Endothelial cell of umbilical vein (primary cell): Measurements from ENCODE around the gene EPO. TPM values are rescaled to one million over a fixed set of nuclear protein-coding genes. Genes with fewer than 3 reads are reported as not detected.

Experiments
- BruUV-seq: library from RNA; stranded (reverse); fragments of 400-500 nt; replicated peaks from 2 replicates; lab custom pipeline; 2021; lab: Mats Ljungman, UMichigan
- CTCF ChIA-PET: fragments of 300-600, 350-600 bp; sonication (Branson Sonifier 250); formaldehyde crosslinking; loops from one replicate; lab custom pipeline; 2021; ENCODE audit warnings: antibody characterized with exemption, inconsistent platforms; lab: Charles Lee
- POLR2A ChIA-PET: fragments of 300-600, 350-600 bp; sonication (Branson Sonifier 250); formaldehyde crosslinking; loops from one replicate; lab custom pipeline; 2021; ENCODE audit warnings: antibody characterized with exemption, inconsistent platforms; lab: Charles Lee
- DNase-seq: peaks from one replicate; pipeline ENCODE4 v3.0.0-alpha.2; 2011; ENCODE audit warnings: low read depth, low spot score
- FAIRE-seq: peaks from 2 replicates; lab custom pipeline; 2011; peaks lifted over from hg19 to GRCh38; lab: Jason Lieb, UNC
- H2AFZ ChIP-seq: 2 replicates; pipeline ENCODE4 v1.6.0; 2012; ENCODE audit warnings: low read depth, low read length, control low read depth, inconsistent platforms
- H3K27ac ChIP-seq: 2 replicates; pipeline ENCODE4 v1.5.1; 2011; ENCODE audit warnings: low read depth, mild to moderate bottlenecking, control low read depth, low read length, moderate library complexity; ENCODE audit not compliant: insufficient read depth
- H3K27me3 ChIP-seq, 2 experiments: 2 replicates each; pipeline versions ENCODE4 v1.6.0 to v1.6.1; 2011; ENCODE audit warnings: low read length in 2 of 2, mixed read lengths in 1 of 2; ENCODE audit not compliant: control insufficient read depth in 2 of 2, insufficient read depth in 2 of 2
- H3K36me3 ChIP-seq, 2 experiments: 2 replicates in 1 of 2; 3 replicates in 1 of 2; pipeline ENCODE4 v1.5.1; 2011; ENCODE audit warnings: low read length in 2 of 2, mild to moderate bottlenecking in 1 of 2, moderate library complexity in 1 of 2; ENCODE audit not compliant: control insufficient read depth in 2 of 2, insufficient read depth in 2 of 2; ENCODE audit errors: extremely low read depth in 1 of 2
- H3K4me1 ChIP-seq: 3 replicates; pipeline ENCODE4 v1.5.1; 2011; ENCODE audit warnings: mild to moderate bottlenecking, low read length; ENCODE audit not compliant: control insufficient read depth, insufficient read depth; ENCODE audit errors: extremely low read depth
- H3K4me2 ChIP-seq: 2 replicates; pipeline ENCODE4 v1.6.1; 2011; ENCODE audit warnings: low read length, control low read depth, mixed read lengths; ENCODE audit not compliant: insufficient read depth
- H3K4me3 ChIP-seq, 3 experiments: fragments of 200-600 bp in 1 of 3; sonication (generic), shearing (Covaris generic) in 1 of 3; replicated peaks in 1 of 3; 2 replicates each; pipeline ENCODE4 v1.5.1; 2011 to 2016; ENCODE audit warnings: control low read depth in 3 of 3, low read length in 3 of 3, mild to moderate bottlenecking in 2 of 3, inconsistent platforms in 1 of 3, low read depth in 1 of 3, moderate library complexity in 1 of 3; ENCODE audit not compliant: insufficient read depth in 1 of 3
- H3K79me2 ChIP-seq: 2 replicates; pipeline ENCODE4 v1.6.0; 2012; ENCODE audit warnings: low read length, inconsistent platforms; ENCODE audit not compliant: control insufficient read depth, insufficient read depth
- H3K9ac ChIP-seq: replicated peaks from 2 replicates; pipeline ENCODE3; 2011; ENCODE audit warnings: low read length, control low read depth; ENCODE audit not compliant: insufficient read depth; ENCODE audit errors: extremely low read depth
- H3K9me1 ChIP-seq: replicated peaks from 3 replicates; pipeline ENCODE4 v1.6.0; 2011; ENCODE audit warnings: mild to moderate bottlenecking, low read length; ENCODE audit not compliant: control insufficient read depth, insufficient read depth; ENCODE audit errors: extremely low read depth
- H3K9me3 ChIP-seq: replicated peaks from 2 replicates; pipeline ENCODE4 v1.5.1; 2012; ENCODE audit warnings: low read length, inconsistent platforms; ENCODE audit not compliant: control insufficient read depth, insufficient read depth
- H4K20me1 ChIP-seq: replicated peaks from 2 replicates; pipeline ENCODE3; 2011; ENCODE audit warnings: mild to moderate bottlenecking, low read length; ENCODE audit not compliant: control insufficient read depth, insufficient read depth; ENCODE audit errors: extremely low read depth
- MYC ChIP-seq: IDR thresholded peaks from one replicate; pipeline ENCODE4 v1.6.1; 2011; ENCODE audit warnings: mild to moderate bottlenecking, low read depth, low read length
- dilution Hi-C: fragments of 300-500 bp; cut with MboI; formaldehyde crosslinking; loops from one replicate; pipeline ENCODE4 v1.15.0; 2019; ENCODE audit warnings: low sequenced_read_pairs; ENCODE audit not compliant: extremely low pct_ligation_motif_present
- intact Hi-C: fragments of 100-400 bp; cut with micrococcal nuclease; formaldehyde crosslinking; loops from one replicate; pipeline ENCODE4 v1.10.0; 2022
- polyA plus RNA-seq, 4 experiments: library from polyadenylated mRNA; depleted of rRNA in 3 of 4; stranded (reverse) in 3 of 4; unstranded in 1 of 4; fragments of >200 nt; gene quantifications; 2 replicates each; pipeline versions ENCODE4 v1.2.1 to v1.2.3, GENCODE V29; 2011 to 2012; ENCODE audit warnings: missing spikeins in 1 of 4
- total RNA-seq: library from RNA; stranded (reverse); gene quantifications from 2 replicates; pipeline ENCODE4 v1.2.3, GENCODE V29; 2021
- TF ChIP-seq, protein P1 (sequence below), 2 donors: IDR thresholded peaks; 1 replicate in 1 of 2; 2 replicates in 1 of 2; pipeline ENCODE4 v1.5.1; 2011; ENCODE audit warnings: low read length in 2 of 2, mild to moderate bottlenecking in 2 of 2, moderate library complexity in 2 of 2, control low read depth in 1 of 2, inconsistent platforms in 1 of 2, low read depth in 1 of 2; ENCODE audit not compliant: insufficient read depth in 1 of 2; ENCODE audit errors: extremely low read depth in 1 of 2

EPO gene
- total and polyA plus RNA-seq, 2 donors (not counting 3 experiments of a cell fraction or from before 2014, with no cell fraction given): not detected

DNA sequence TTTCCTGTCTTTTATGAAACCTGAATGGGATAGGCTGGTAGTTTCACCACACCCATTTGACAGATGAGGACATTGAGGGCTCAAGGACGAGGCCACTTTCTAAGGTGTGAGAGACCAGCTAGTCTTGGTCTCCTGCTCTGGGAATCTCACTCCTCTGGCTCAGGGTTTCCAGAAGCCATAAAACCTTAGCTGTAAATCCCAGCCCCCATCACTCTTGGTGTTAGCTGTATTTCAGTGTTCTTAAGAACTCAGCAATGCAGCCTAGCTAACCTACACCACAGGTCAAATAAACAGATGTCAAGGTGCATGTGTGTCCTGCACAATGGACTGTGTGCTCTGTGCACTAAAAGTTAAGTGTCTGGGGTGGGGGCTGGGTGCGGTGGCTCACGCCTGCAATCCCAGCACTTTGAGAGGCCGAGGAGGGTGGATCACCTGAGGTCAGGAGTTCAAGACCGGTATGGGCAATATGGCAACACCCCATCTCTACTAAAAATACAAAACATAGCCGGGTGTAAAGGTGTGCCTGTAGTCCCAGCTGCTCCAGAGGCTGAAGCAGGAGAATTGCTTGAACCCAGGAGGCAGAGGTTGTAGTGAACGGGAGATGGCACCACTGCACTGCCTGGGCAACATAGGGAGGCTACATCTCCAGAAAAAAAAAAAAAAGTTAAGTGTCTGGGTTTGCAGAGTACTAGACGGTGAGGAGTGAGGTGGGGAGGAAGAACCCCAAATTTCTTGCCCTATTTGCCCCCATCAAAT, 567 bp upstream of the EPO start:
- no TSS peak for BruUV-seq
- H3K36me3 ChIP-seq: no peaks in the 10 kb centered on the region
- FAIRE-seq (no peak), DNase-seq (no peak)
- H3K27me3 ChIP-seq: peaks cover 27 to 33% of the 10 kb centered on the region in 2 experiments
- H4K20me1 ChIP-seq: no peaks in the 10 kb centered on the region
- intact Hi-C loops (loop anchor here (2.0 kb wide), 1 partner anchor 15 kb away; no protein-coding TSS in a partner anchor), dilution Hi-C loops (loop anchor here (25.0 kb wide), 1 partner anchor 118 kb away; the partner anchor contains the start of gene EPHB4)
- H3K4me2 ChIP-seq: no peak overlapping the region
- TF ChIP-seq, protein P1, sequence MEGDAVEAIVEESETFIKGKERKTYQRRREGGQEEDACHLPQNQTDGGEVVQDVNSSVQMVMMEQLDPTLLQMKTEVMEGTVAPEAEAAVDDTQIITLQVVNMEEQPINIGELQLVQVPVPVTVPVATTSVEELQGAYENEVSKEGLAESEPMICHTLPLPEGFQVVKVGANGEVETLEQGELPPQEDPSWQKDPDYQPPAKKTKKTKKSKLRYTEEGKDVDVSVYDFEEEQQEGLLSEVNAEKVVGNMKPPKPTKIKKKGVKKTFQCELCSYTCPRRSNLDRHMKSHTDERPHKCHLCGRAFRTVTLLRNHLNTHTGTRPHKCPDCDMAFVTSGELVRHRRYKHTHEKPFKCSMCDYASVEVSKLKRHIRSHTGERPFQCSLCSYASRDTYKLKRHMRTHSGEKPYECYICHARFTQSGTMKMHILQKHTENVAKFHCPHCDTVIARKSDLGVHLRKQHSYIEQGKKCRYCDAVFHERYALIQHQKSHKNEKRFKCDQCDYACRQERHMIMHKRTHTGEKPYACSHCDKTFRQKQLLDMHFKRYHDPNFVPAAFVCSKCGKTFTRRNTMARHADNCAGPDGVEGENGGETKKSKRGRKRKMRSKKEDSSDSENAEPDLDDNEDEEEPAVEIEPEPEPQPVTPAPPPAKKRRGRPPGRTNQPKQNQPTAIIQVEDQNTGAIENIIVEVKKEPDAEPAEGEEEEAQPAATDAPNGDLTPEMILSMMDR (IDR thresholded peaks at IDR 0.05; ENCODE audit: extremely low read depth in 1 of 2, insufficient read depth in 1 of 2, low read depth in 1 of 2, low read length in 2 of 2): peak in 1 of 2 donors; percentile 11
- TF ChIP-seq MYC: no peak
- no peaks in the 10 kb centered on the region for H3K79me2 ChIP-seq
- no peaks in the 10 kb centered on the region for H3K9me1 ChIP-seq
- H3K4me1 ChIP-seq: no peaks in the 10 kb centered on the region
- ChIA-PET CTCF (interaction anchor here (1.2 kb wide), 1 partner anchor 107 kb away, joined by 3 read pairs; the partner anchor contains the start of gene MOSPD3), POLR2A (no interaction called here)
- H3K9ac ChIP-seq: no peak overlapping the region
- no peak overlapping the region for H3K4me3 ChIP-seq
- H2AFZ ChIP-seq: no peak overlapping the region
- H3K9me3 ChIP-seq: no peaks in the 10 kb centered on the region
- H3K27ac ChIP-seq: no peak overlapping the region
